H9 (cell line): ENCODE data around the gene CAMTA2. TPM values are rescaled to one million over a fixed set of nuclear protein-coding genes. Genes with fewer than 3 reads are reported as not detected.

Experiments used
- DNase-seq: peaks from one replicate; pipeline ENCODE4 v3.0.0-alpha.2; 2017
- H2AFZ ChIP-seq: one replicate; pipeline ENCODE4 v1.6.1; 2013; ENCODE audit warnings: mild to moderate bottlenecking, low read length, control low read depth, moderate library complexity
- H2AK5ac ChIP-seq: 2 replicates; pipeline ENCODE4 v1.6.1; 2013; ENCODE audit warnings: low read length, control low read depth, mixed read lengths; ENCODE audit not compliant: insufficient read length
- H2BK120ac ChIP-seq: one replicate; pipeline ENCODE4 v1.6.1; 2013; ENCODE audit warnings: low read depth, mild to moderate bottlenecking, low read length, control low read depth, inconsistent platforms; ENCODE audit not compliant: poor library complexity, severe bottlenecking
- H2BK12ac ChIP-seq: 2 replicates; pipeline ENCODE4 v1.6.1; 2013; ENCODE audit warnings: low read length, control low read depth, mixed read lengths, low read depth; ENCODE audit not compliant: insufficient read length
- H2BK15ac ChIP-seq: 2 replicates; pipeline ENCODE4 v1.6.1; 2013; ENCODE audit warnings: low read depth, low read length, control low read depth
- H2BK20ac ChIP-seq: one replicate; pipeline ENCODE4 v1.6.1; 2013; ENCODE audit warnings: low read depth, mild to moderate bottlenecking, low read length, control low read depth, inconsistent platforms; ENCODE audit not compliant: poor library complexity, severe bottlenecking
- H2BK5ac ChIP-seq: 2 replicates; pipeline ENCODE4 v1.6.1; 2013; ENCODE audit warnings: low read length, control low read depth, mixed read lengths; ENCODE audit not compliant: insufficient read length
- H3K14ac ChIP-seq: 2 replicates; pipeline ENCODE4 v1.6.1; 2013; ENCODE audit warnings: low read length, control low read depth; ENCODE audit not compliant: insufficient read depth
- H3K18ac ChIP-seq: 2 replicates; pipeline ENCODE4 v1.6.1; 2013; ENCODE audit warnings: low read depth, mild to moderate bottlenecking, mixed read lengths, low read length, control low read depth; ENCODE audit not compliant: insufficient read length
- H3K23ac ChIP-seq: 2 replicates; pipeline ENCODE4 v1.6.1; 2013; ENCODE audit warnings: low read length, control low read depth, mixed read lengths, low read depth; ENCODE audit not compliant: insufficient read length
- H3K23me2 ChIP-seq: 2 replicates; pipeline ENCODE4 v1.6.1; 2013; ENCODE audit warnings: low read depth, mild to moderate bottlenecking, mixed read lengths, low read length, control low read depth; ENCODE audit not compliant: insufficient read length, poor library complexity, severe bottlenecking
- H3K27ac ChIP-seq: 2 replicates; pipeline ENCODE4 v1.5.1; 2013; ENCODE audit warnings: low read length, control low read depth, mixed read lengths, low read depth; ENCODE audit not compliant: insufficient read length
- H3K27me3 ChIP-seq: 2 replicates; pipeline ENCODE4 v1.6.1; 2013; ENCODE audit warnings: low read length, control low read depth, inconsistent platforms; ENCODE audit not compliant: insufficient read depth
- H3K4ac ChIP-seq: 2 replicates; pipeline ENCODE4 v1.6.1; 2013; ENCODE audit warnings: low read depth, mild to moderate bottlenecking, control low read depth, inconsistent platforms, low read length, moderate library complexity
- H3K4me1 ChIP-seq: 2 replicates; pipeline ENCODE4 v1.6.1; 2013; ENCODE audit warnings: low read length, control low read depth, inconsistent platforms; ENCODE audit not compliant: insufficient read depth
- H3K4me2 ChIP-seq: 2 replicates; pipeline ENCODE4 v1.6.1; 2013; ENCODE audit warnings: low read length, control low read depth, mixed read lengths; ENCODE audit not compliant: insufficient read length, insufficient read depth
- H3K56ac ChIP-seq: 2 replicates; pipeline ENCODE4 v1.6.1; 2013; ENCODE audit warnings: low read depth, mild to moderate bottlenecking, mixed read lengths, low read length, control low read depth; ENCODE audit not compliant: insufficient read length
- H3K79me1 ChIP-seq: 2 replicates; pipeline ENCODE4 v1.6.1; 2013; ENCODE audit warnings: low read depth, mild to moderate bottlenecking, moderate library complexity, low read length, control low read depth, inconsistent platforms; ENCODE audit not compliant: insufficient read depth, poor library complexity, severe bottlenecking
- H3K79me2 ChIP-seq: 2 replicates; pipeline ENCODE4 v1.6.1; 2013; ENCODE audit warnings: low read length, control low read depth, inconsistent platforms; ENCODE audit not compliant: insufficient read depth
- H3K9ac ChIP-seq: 2 replicates; pipeline ENCODE4 v1.6.1; 2013; ENCODE audit warnings: low read length, control low read depth, mixed read lengths; ENCODE audit not compliant: insufficient read length; ENCODE audit errors: extremely low read depth
- H3K9me3 ChIP-seq: one replicate; pipeline ENCODE4 v1.6.1; 2013; ENCODE audit warnings: low read depth, low read length, inconsistent platforms; ENCODE audit not compliant: control insufficient read depth
- H3T11ph ChIP-seq: one replicate; pipeline ENCODE4 v1.6.1; 2013; ENCODE audit warnings: mild to moderate bottlenecking, low read length, control low read depth, inconsistent platforms
- H4K20me1 ChIP-seq: one replicate; pipeline ENCODE4 v1.6.1; 2013; ENCODE audit not compliant: control insufficient read depth, insufficient read length, insufficient read depth
- H4K5ac ChIP-seq: 2 replicates; pipeline ENCODE4 v1.6.1; 2013; ENCODE audit warnings: low read depth, mild to moderate bottlenecking, mixed read lengths, low read length, control low read depth; ENCODE audit not compliant: insufficient read length
- H4K8ac ChIP-seq: replicated peaks from 2 replicates; pipeline ENCODE4 v1.6.1; 2013; ENCODE audit warnings: low read length, control low read depth, mixed read lengths, low read depth; ENCODE audit not compliant: insufficient read length
- H4K91ac ChIP-seq: 2 replicates; pipeline ENCODE4 v1.6.1; 2013; ENCODE audit warnings: low read depth, mild to moderate bottlenecking, moderate library complexity, mixed read lengths, low read length, control low read depth; ENCODE audit not compliant: insufficient read length
- H3K27ac Mint-ChIP-seq, 3 experiments: 2 replicates in 2 of 3; 3 replicates in 1 of 3; pipeline ENCODE4 v1.8.0; 2020 to 2021; ENCODE audit warnings: mixed read lengths in 3 of 3, mild to moderate bottlenecking in 1 of 3, moderate library complexity in 1 of 3
- H3K27me3 Mint-ChIP-seq: 2 replicates; pipeline ENCODE4 v1.8.0; 2021; ENCODE audit warnings: low read depth, mild to moderate bottlenecking, moderate library complexity, mixed read lengths
- H3K36me3 Mint-ChIP-seq, 3 experiments: 2 replicates in 2 of 3; 3 replicates in 1 of 3; pipeline ENCODE4 v1.8.0; 2020 to 2021; ENCODE audit warnings: low read depth in 3 of 3, mixed read lengths in 3 of 3; ENCODE audit not compliant: insufficient read depth in 1 of 3
- H3K4me1 Mint-ChIP-seq, 2 experiments: 2 replicates each; pipeline ENCODE4 v1.8.0; 2020; ENCODE audit warnings: mixed read lengths in 2 of 2
- H3K4me3 Mint-ChIP-seq, 2 experiments: 2 replicates in 1 of 2; 3 replicates in 1 of 2; pipeline ENCODE4 v1.8.0; 2020 to 2021; ENCODE audit warnings: mild to moderate bottlenecking in 2 of 2, mixed read lengths in 2 of 2, moderate library complexity in 1 of 2
- H3K9me3 Mint-ChIP-seq, 2 experiments: 2 replicates in 1 of 2; 3 replicates in 1 of 2; pipeline ENCODE4 v1.8.0; 2020; ENCODE audit warnings: mild to moderate bottlenecking in 2 of 2, mixed read lengths in 2 of 2, moderate library complexity in 1 of 2
- WGBS: extraction: QIAGEN DNeasy Blood & Tissue Kit; methylation state at CpG from one replicate; pipeline ENCODE4 v1.1.7; 2013; ENCODE audit warnings: missing lambda C conversion rate, low lambda C conversion rate, mixed read lengths; ENCODE audit not compliant: insufficient read length; ENCODE audit errors: extremely low coverage; 5-methylcytosine and 5-hydroxymethylcytosine counted together
- total RNA-seq: library from RNA; stranded (reverse); gene quantifications from 2 replicates; pipeline ENCODE4 v1.2.1, GENCODE V29; 2021
- TF ChIP-seq, protein P1 (sequence below): fragments of 200-600 bp; sonication (generic); conservative IDR thresholded peaks from 3 replicates; pipeline ENCODE4 v1.8.0; 2021; ENCODE audit warnings: antibody characterized with exemption, mild to moderate bottlenecking

CAMTA2 gene
- total RNA-seq, 1 experiment from 2014 or later: 15.6 TPM

DNA sequence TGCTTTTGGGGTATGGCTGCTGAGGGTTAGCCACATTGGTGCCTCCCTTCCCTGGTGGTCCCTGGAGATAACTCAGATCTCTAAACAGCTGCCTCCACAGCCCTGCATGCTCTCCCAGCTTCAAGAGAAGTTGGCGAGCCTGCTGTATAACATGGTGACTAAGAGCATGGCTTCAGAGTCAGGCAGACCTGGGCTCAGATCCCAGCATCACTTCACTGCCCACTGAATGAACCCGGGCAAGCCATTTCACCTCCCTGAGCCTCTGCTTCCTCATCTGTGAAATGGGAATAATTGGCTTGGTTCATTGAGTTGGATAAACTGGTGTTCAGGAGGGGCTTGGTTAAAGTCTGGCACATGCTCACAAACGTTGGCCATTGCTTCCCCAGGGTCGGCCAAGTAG lies 26.9 kb upstream of the CAMTA2 start:
- H3K4me3 Mint-ChIP-seq: no peak overlapping the region
- H3K79me1 ChIP-seq: no peaks in the 10 kb centered on the region
- H2BK15ac ChIP-seq: no peak overlapping the region
- no peaks in the 10 kb centered on the region for H3K4me1 Mint-ChIP-seq
- H3T11ph ChIP-seq: no peak overlapping the region
- no peak overlapping the region for H2BK20ac ChIP-seq
- DNase-seq: no peak
- no peaks in the 10 kb centered on the region for H3K27me3 Mint-ChIP-seq
- H2BK5ac ChIP-seq: no peak overlapping the region
- H3K18ac ChIP-seq: no peak overlapping the region
- H3K27me3 ChIP-seq: no peaks in the 10 kb centered on the region
- peaks cover 26 to 79% (median 71%) of the 10 kb centered on the region in 3 experiments; a peak in 6 of 7 replicates for H3K36me3 Mint-ChIP-seq
- H3K79me2 ChIP-seq: no peaks in the 10 kb centered on the region
- no peak overlapping the region for H2AK5ac ChIP-seq
- H2BK120ac ChIP-seq: no peak overlapping the region
- H4K8ac ChIP-seq: no peak overlapping the region
- H4K5ac ChIP-seq: no peak overlapping the region
- no peaks in the 10 kb centered on the region for H4K20me1 ChIP-seq
- no peak overlapping the region for H3K23ac ChIP-seq
- H3K9ac ChIP-seq: no peak overlapping the region
- no CpG with 5 or more reads among the region's 4 CpGs for WGBS
- no peak overlapping the region for H3K56ac ChIP-seq
- no peaks in the 10 kb centered on the region for H3K4me1 ChIP-seq
- TF ChIP-seq, protein P1, sequence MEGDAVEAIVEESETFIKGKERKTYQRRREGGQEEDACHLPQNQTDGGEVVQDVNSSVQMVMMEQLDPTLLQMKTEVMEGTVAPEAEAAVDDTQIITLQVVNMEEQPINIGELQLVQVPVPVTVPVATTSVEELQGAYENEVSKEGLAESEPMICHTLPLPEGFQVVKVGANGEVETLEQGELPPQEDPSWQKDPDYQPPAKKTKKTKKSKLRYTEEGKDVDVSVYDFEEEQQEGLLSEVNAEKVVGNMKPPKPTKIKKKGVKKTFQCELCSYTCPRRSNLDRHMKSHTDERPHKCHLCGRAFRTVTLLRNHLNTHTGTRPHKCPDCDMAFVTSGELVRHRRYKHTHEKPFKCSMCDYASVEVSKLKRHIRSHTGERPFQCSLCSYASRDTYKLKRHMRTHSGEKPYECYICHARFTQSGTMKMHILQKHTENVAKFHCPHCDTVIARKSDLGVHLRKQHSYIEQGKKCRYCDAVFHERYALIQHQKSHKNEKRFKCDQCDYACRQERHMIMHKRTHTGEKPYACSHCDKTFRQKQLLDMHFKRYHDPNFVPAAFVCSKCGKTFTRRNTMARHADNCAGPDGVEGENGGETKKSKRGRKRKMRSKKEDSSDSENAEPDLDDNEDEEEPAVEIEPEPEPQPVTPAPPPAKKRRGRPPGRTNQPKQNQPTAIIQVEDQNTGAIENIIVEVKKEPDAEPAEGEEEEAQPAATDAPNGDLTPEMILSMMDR: no peak
- no peaks in the 10 kb centered on the region; a peak in 1 of 5 replicates for H3K9me3 Mint-ChIP-seq
- H2AFZ ChIP-seq: no peak overlapping the region
- H3K23me2 ChIP-seq: no peaks in the 10 kb centered on the region
- no peaks in the 10 kb centered on the region for H3K9me3 ChIP-seq
- no peak overlapping the region for H3K4me2 ChIP-seq
- H2BK12ac ChIP-seq: no peak overlapping the region
- H3K14ac ChIP-seq: no peak overlapping the region
- no peak overlapping the region for H3K27ac ChIP-seq
- no peak overlapping the region for H4K91ac ChIP-seq
- H3K4ac ChIP-seq: no peak overlapping the region
- peak overlapping the region in 1 of 3 experiments; percentile 49; a peak in 1 of 7 replicates for H3K27ac Mint-ChIP-seq
